ENCODE results near the gene MXRA7.

- no peak for TF ChIP-seq CTCF (IDR thresholded peaks at IDR 0.05)
- no peak for TF ChIP-seq POLR2A (IDR thresholded peaks at IDR 0.05)
- no peak for TF ChIP-seq EP300 (IDR thresholded peaks at IDR 0.05)
These were observed 80.6 kb downstream of the MXRA7 start for GRCh38 chr17:76630151-76630550.
